PC-9 (cell line): ENCODE results near the gene SNX27. TPM values are rescaled to one million over a fixed set of nuclear protein-coding genes. Genes with fewer than 3 reads are reported as not detected.
"Not testable (repeated sequence)": the region's sequence is repeated elsewhere in the genome, so short reads cannot be mapped to it uniquely, and the experiment has no call there.

Source experiments
- BruUV-seq: library from RNA; stranded (reverse); fragments of 400-500 nt; replicated peaks from 2 replicates; lab custom pipeline; 2021; lab: Mats Ljungman, UMichigan
- CTCF ChIA-PET: fragments of 300-600 bp; sonication (Branson Sonifier 250); formaldehyde crosslinking; loops from one replicate; lab custom pipeline; 2022; ENCODE audit warnings: antibody characterized with exemption; lab: Charles Lee
- POLR2A ChIA-PET: fragments of 300-600 bp; sonication (Branson Sonifier 250); formaldehyde crosslinking; loops from one replicate; lab custom pipeline; 2022; ENCODE audit warnings: antibody characterized with exemption; ENCODE audit not compliant: unreplicated experiment; lab: Charles Lee
- DNase-seq, 2 experiments: peaks; one replicate each; pipeline versions ENCODE4 v3.0.0 to v3.0.0-alpha.2; 2015 to 2022; ENCODE audit warnings: mixed read lengths in 1 of 2
- H2AFZ ChIP-seq: fragments of 200-600 bp; sonication (generic); 2 replicates; pipeline ENCODE4 v1.8.1; 2017; ENCODE audit warnings: antibody characterized with exemption
- H3F3A ChIP-seq: fragments of 200-600 bp; sonication (generic); 2 replicates; pipeline ENCODE4 v1.8.1; 2017; ENCODE audit warnings: antibody characterized with exemption, mild to moderate bottlenecking, low read depth; ENCODE audit not compliant: insufficient read depth
- H3K27ac ChIP-seq: fragments of 200-600 bp; sonication (generic); 2 replicates; pipeline ENCODE4 v1.6.1; 2016; ENCODE audit warnings: mixed run types
- H3K27me3 ChIP-seq: fragments of 200-600 bp; sonication (generic); 2 replicates; pipeline ENCODE4 v1.6.1; 2016; ENCODE audit warnings: low read depth, mixed run types; ENCODE audit not compliant: insufficient read depth
- H3K36me3 ChIP-seq: fragments of 200-600 bp; sonication (generic); 2 replicates; pipeline ENCODE4 v1.6.1; 2016; ENCODE audit warnings: low read depth, mixed run types
- H3K4me1 ChIP-seq: fragments of 200-600 bp; sonication (generic); replicated peaks from 2 replicates; pipeline ENCODE4 v1.6.1; 2016; ENCODE audit warnings: mixed run types; ENCODE audit not compliant: insufficient read depth
- H3K4me2 ChIP-seq: fragments of 200-600 bp; sonication (generic); 2 replicates; pipeline ENCODE4 v1.6.1; 2017; ENCODE audit warnings: mixed run types
- H3K4me3 ChIP-seq: fragments of 200-600 bp; sonication (generic); 2 replicates; pipeline ENCODE4 v1.6.1; 2016; ENCODE audit warnings: mixed run types
- H3K79me2 ChIP-seq: fragments of 200-600 bp; sonication (generic); 2 replicates; pipeline ENCODE4 v1.6.1; 2017; ENCODE audit warnings: low read depth, mixed run types
- H3K9me2 ChIP-seq: fragments of 200-600 bp; sonication (generic); 2 replicates; pipeline ENCODE4 v1.8.1; 2017; ENCODE audit warnings: mild to moderate bottlenecking; ENCODE audit not compliant: insufficient read depth
- H3K9me3 ChIP-seq: fragments of 200-600 bp; sonication (generic); 2 replicates; pipeline ENCODE4 v1.8.1; 2016; ENCODE audit warnings: low read depth; ENCODE audit not compliant: insufficient read depth
- H4K20me1 ChIP-seq: fragments of 200-600 bp; sonication (generic); 2 replicates; pipeline ENCODE4 v1.8.1; 2017; ENCODE audit not compliant: insufficient read depth
- EZH2 ChIP-seq: fragments of 200-600 bp; sonication (generic); IDR thresholded peaks from 2 replicates; pipeline ENCODE4 v1.8.0; 2017; ENCODE audit warnings: antibody characterized with exemption, low read depth
- intact Hi-C: fragments of 100-400 bp; cut with micrococcal nuclease; formaldehyde crosslinking; loops from one replicate; pipeline ENCODE4 v1.10.0; 2022; ENCODE audit not compliant: unreplicated experiment
- total RNA-seq: library from RNA; stranded (reverse); gene quantifications from 2 replicates; pipeline ENCODE4 v1.2.3, GENCODE V29; 2021
- TF ChIP-seq, protein P1 (sequence below): fragments of 200-600 bp; sonication (generic); conservative IDR thresholded peaks from 2 replicates; pipeline ENCODE4 v1.6.1; 2017; ENCODE audit warnings: mixed run types, antibody characterized with exemption, mild to moderate bottlenecking, moderate library complexity

Gene SNX27
- total RNA-seq, 1 experiment from 2014 or later, result 40.1 TPM

DNA sequence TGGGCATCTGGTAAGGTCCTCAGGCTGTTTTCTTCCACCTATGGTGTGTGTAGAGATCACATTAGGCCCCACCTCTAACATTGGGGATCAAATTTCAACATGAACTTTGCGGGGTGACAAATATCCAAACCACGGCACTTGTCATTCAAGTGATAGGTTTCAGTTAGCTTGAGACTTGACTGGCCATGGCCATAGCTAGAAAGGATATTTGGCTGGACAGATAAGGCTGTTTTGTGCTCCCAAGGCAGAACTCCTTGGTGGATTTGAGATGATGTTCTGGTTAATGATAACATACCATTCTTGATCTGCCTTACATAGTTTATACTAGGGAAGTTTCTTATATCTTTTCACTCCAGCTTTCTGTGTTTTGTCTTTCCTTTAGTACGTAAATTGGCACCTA is 56.2 kb downstream of the SNX27 start:
- DNase-seq, result no peak
- CTCF ChIA-PET, result interaction anchor here (0.5 kb wide), 2 partner anchors 122 to 163 kb away, joined by 3 to 4 read pairs; no protein-coding TSS in a partner anchor
- Histone ChIP-seq H2AFZ (no peak overlapping the region), H3K4me2 (no peak overlapping the region), H3K9me3 (no peaks in the 10 kb centered on the region), H3K27ac (no peak overlapping the region), H4K20me1 (no peaks in the 10 kb centered on the region), H3K27me3 (no peaks in the 10 kb centered on the region), H3F3A (0 out of 2 replicates have a peak, but pooled peaks cover 6% of the 10 kb centered on the region), H3K9me2 (no peaks in the 10 kb centered on the region), H3K36me3 (peaks cover 9% of the 10 kb centered on the region; the same call in 1 of the 2 replicates), H3K79me2 (no peaks in the 10 kb centered on the region), H3K4me3 (no peak overlapping the region), H3K4me1 (no peaks in the 10 kb centered on the region)
- POLR2A ChIA-PET, result interaction anchor here (0.6 kb wide), 1 partner anchor 129 kb away, joined by 3 read pairs; no protein-coding TSS in a partner anchor
- BruUV-seq, result no TSS peak
- intact Hi-C loops, result no loop called here
- no peak for TF ChIP-seq EZH2
- TF ChIP-seq, protein P1, sequence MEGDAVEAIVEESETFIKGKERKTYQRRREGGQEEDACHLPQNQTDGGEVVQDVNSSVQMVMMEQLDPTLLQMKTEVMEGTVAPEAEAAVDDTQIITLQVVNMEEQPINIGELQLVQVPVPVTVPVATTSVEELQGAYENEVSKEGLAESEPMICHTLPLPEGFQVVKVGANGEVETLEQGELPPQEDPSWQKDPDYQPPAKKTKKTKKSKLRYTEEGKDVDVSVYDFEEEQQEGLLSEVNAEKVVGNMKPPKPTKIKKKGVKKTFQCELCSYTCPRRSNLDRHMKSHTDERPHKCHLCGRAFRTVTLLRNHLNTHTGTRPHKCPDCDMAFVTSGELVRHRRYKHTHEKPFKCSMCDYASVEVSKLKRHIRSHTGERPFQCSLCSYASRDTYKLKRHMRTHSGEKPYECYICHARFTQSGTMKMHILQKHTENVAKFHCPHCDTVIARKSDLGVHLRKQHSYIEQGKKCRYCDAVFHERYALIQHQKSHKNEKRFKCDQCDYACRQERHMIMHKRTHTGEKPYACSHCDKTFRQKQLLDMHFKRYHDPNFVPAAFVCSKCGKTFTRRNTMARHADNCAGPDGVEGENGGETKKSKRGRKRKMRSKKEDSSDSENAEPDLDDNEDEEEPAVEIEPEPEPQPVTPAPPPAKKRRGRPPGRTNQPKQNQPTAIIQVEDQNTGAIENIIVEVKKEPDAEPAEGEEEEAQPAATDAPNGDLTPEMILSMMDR, result no peak

DNA sequence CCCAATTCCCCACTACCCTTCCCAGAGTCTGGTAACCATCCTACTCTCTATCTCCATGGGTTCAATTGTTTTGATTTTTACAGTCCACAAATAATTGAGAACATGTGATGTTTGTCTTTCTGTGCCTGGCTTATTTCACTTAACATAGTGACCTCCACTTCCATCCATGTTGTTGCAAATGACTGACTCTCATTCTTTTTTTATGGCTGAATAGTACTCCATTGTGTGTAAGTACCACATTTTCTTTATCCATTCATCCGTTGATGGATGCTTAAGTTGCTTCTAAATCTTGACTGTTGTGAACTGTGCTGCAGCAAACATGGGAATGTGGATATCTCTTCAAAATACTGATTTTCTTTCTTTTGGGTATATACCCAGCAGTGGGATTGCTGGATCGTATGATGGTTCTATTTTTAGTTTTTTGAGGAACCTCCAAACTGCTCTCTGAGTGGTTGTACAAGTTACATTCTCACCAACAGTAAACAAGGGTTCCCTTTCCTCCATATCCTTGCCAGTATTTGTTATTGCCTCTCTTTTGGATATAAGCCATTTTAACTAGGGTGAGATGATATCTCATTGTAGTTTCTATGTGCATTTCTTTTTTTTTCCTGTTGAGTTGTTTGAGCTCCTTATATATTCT is 58.3 kb downstream of the SNX27 start:
- H3K36me3 ChIP-seq, H3K4me1 ChIP-seq, CTCF ChIA-PET: not testable (repeated sequence)

DNA sequence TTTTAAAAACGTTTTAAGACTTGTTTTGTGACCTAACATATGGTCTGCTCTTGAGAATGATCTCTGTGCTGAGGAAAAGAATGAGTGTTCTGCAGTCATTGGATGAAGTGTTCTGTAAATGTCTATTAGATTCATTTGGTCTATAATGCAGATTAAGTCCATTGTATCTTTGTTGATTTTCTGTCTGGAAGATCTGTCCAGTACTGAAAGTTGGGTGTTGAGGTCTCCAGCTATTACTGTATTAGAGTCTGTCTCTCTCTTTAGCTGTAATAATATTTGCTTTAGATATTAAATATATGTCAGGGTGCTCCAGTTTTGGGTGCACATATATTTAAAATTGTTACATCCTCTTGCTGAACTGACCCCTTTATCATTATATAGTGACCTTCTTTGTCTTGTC is 61.6 kb downstream of the SNX27 start:
- Histone ChIP-seq H3K27ac (no peak overlapping the region), H3F3A (peaks cover 3% of the 10 kb centered on the region; the same call in 1 of the 2 replicates), H2AFZ (no peak overlapping the region), H3K79me2 (no peaks in the 10 kb centered on the region; the same call in 1 of the 2 replicates), H4K20me1 (no peaks in the 10 kb centered on the region), H3K4me3 (no peak overlapping the region), H3K4me1 (no peaks in the 10 kb centered on the region), H3K4me2 (no peak overlapping the region), H3K9me3 (no peaks in the 10 kb centered on the region), H3K9me2 (no peaks in the 10 kb centered on the region), H3K36me3 (no peaks in the 10 kb centered on the region), H3K27me3 (no peaks in the 10 kb centered on the region)
- no peak for DNase-seq
- CTCF ChIA-PET, result no interaction called here
- POLR2A ChIA-PET, result interaction anchor here (0.6 kb wide), 1 partner anchor 115 kb away, joined by 13 read pairs; no protein-coding TSS in a partner anchor
- BruUV-seq, result no TSS peak
- intact Hi-C loops, result no loop called here
- no peak for TF ChIP-seq EZH2
- TF ChIP-seq, protein P1, result no peak

More for the DNA sequence above, 58.3 kb downstream of the SNX27 start:
- H3K27me3 ChIP-seq, intact Hi-C loops, H2AFZ ChIP-seq, H3K79me2 ChIP-seq, H4K20me1 ChIP-seq, H3K9me3 ChIP-seq, H3K27ac ChIP-seq, BruUV-seq, DNase-seq, H3K4me3 ChIP-seq, POLR2A ChIA-PET, H3K4me2 ChIP-seq, H3F3A ChIP-seq, H3K9me2 ChIP-seq: not testable (repeated sequence)
